Thymus (tissue), 11 donors: ENCODE results near the gene ZFYVE28. TPM values are rescaled to one million over a fixed set of nuclear protein-coding genes. Genes with fewer than 3 reads are reported as not detected.

Experiments used
- DNase-seq, 9 donors: peaks; one replicate each; pipeline ENCODE4 v3.0.0-alpha.2; 2013; ENCODE audit warnings: low spot score in 9 of 9, low read depth in 6 of 9, missing footprints in 1 of 9
- H3K27ac ChIP-seq, 2 donors: one replicate each; pipeline ENCODE4 v1.5.1; 2013; ENCODE audit warnings: control low read depth in 1 of 2, low read depth in 1 of 2, low read length in 1 of 2, mild to moderate bottlenecking in 1 of 2, moderate library complexity in 1 of 2
- H3K27me3 ChIP-seq, 2 donors: one replicate each; pipeline ENCODE4 v1.5.1; 2013; ENCODE audit warnings: low read length in 1 of 2; ENCODE audit not compliant: control insufficient read depth in 2 of 2, insufficient read depth in 1 of 2
- H3K36me3 ChIP-seq, 2 donors: one replicate each; pipeline ENCODE4 v1.5.1; 2013; ENCODE audit warnings: low read length in 1 of 2, mild to moderate bottlenecking in 1 of 2, moderate library complexity in 1 of 2; ENCODE audit not compliant: control insufficient read depth in 2 of 2, insufficient read depth in 2 of 2
- H3K4me1 ChIP-seq, 2 donors: one replicate each; pipeline ENCODE4 v1.5.1; 2013; ENCODE audit warnings: low read length in 2 of 2; ENCODE audit not compliant: control insufficient read depth in 2 of 2, insufficient read depth in 2 of 2
- H3K4me3 ChIP-seq, 2 donors: one replicate each; pipeline ENCODE4 v1.5.1; 2013; ENCODE audit warnings: low read length in 2 of 2, control low read depth in 1 of 2, mild to moderate bottlenecking in 1 of 2
- H3K9me3 ChIP-seq, 2 donors: one replicate each; pipeline ENCODE4 v1.5.1; 2013; ENCODE audit warnings: low read length in 1 of 2, mild to moderate bottlenecking in 1 of 2; ENCODE audit not compliant: control insufficient read depth in 2 of 2, insufficient read depth in 1 of 2
- WGBS: extraction: QIAGEN DNeasy Blood & Tissue Kit; methylation state at CpG from one replicate; pipeline ENCODE4 v1.1.7; 2013; 5-methylcytosine and 5-hydroxymethylcytosine counted together
- polyA plus RNA-seq: library from polyadenylated mRNA; stranded (reverse); fragments of 200-250 nt; gene quantifications from one replicate; pipeline ENCODE4 v1.2.3, GENCODE V29; 2013
- total RNA-seq: library from RNA; stranded (reverse); fragments of 120-200 nt; gene quantifications from one replicate; pipeline ENCODE4 v1.2.4, GENCODE V29; 2013
- donor health status: healthy.

The ZFYVE28 gene
- total and polyA plus RNA-seq, 2 donors, result 2.8 to 7.8 TPM

DNA sequence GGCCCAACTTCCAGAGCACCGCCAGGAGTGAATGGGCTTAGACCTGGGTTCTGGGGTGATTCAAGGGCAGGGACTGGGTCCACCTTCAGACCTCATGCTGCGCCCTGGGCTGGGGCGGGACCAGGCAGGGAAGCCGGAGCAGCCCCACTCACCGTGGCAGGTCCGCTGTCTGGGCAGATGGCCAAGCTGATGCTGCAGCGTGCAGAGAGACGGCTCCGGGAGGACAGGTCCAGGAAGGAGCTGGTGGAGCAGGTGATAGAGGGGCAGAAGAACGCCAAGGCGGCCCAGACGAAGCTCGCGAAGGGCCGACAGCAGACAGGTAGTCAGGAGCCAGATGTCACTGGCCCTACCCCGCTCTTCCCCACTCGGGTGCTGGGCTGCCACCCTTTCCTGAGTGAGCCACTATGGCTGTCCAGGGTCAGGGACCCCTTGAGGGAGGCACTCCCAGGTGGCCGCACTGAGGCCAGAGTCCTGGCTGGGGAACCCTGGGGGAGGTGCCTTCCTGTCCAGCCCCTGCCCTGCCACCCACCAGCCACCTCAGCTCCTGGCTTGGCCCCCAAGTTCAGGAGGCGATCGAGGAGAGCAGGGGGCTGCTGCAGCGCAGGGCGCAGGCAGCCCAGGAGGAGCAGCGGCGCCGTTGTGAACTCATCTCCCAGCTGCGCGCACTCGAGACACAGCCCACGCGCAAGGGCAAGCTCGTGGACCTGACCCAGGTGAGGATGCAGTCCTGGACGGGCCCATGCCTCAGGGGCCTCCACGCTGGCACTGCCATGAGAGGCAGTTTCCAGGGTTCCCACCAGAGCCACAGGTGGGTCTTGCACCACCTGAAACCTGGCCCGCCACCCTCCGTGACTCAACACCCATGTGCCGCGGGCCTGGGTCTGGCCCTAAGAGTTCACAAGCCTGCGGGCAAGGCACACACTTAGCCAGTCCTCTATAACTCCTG is 40.4 kb upstream of the ZFYVE28 start:
- Histone ChIP-seq H3K36me3 (no peaks in the 10 kb centered on the region), H3K27me3 (peaks cover 3 to 42% of the 10 kb centered on the region in 2 donors), H3K27ac (no peak overlapping the region), H3K9me3 (peaks cover 0 to 5% of the 10 kb centered on the region in 2 donors), H3K4me1 (peaks cover 8 to 10% of the 10 kb centered on the region in 2 donors), H3K4me3 (no peak overlapping the region)
- no peak for DNase-seq
- 94% methylated on average over 38 of the region's 38 CpGs for WGBS

DNA sequence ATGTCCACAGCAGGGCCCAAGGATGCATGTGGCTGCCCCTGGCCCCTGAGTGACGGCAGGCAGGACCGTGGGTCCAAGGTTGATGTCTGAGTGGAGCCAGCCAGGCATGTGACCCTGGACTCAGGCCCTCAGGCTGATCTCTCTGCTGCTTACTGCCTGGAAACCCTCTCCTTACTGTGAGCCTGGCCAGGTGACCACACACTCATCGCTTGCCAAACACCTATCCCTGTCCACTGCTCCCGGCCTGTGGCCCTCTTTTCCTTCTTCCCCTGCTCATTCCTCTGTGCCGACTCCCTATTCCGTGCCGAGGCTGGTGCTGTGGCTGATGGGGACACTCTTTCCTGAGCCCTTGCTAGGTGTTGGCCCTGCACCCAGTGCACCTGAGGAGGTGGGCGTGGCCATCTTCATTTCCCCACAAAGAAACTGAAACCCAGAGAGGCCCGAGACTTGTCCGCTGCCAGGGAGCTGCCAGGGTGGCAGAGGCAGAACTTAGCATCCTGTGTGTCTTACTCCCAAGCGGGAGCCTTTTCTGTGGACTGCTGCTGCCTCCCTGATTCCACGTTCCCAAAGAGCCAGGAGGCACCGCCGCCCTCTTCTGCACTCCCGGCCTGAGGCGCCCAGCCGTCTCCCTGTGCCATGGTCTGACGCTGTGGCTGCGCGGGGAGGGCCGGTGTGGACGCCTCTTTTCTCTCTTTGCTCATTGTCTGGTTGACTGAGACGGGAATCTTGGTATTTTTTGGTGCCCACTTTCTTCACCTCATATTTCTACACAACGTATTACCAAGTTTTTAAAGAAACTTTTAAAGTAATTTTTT is 39.2 kb upstream of the ZFYVE28 start:
- H3K4me1 ChIP-seq, result peaks cover 3 to 4% of the 10 kb centered on the region in 2 donors
- no peaks in the 10 kb centered on the region for H3K36me3 ChIP-seq
- WGBS, result 95% methylated on average over 24 of the region's 24 CpGs
- no peak overlapping the region for H3K27ac ChIP-seq
- DNase-seq, result no peak
- no peaks in the 10 kb centered on the region for H3K9me3 ChIP-seq
- H3K27me3 ChIP-seq, result peaks cover 0 to 31% of the 10 kb centered on the region in 2 donors
- H3K4me3 ChIP-seq, result no peak overlapping the region

- DNase-seq, result no peak
- peaks cover 0 to 1% of the 10 kb centered on the region in 2 donors for H3K9me3 ChIP-seq
- 93% methylated on average over 25 of the region's 25 CpGs for WGBS
- H3K27me3 ChIP-seq, result peaks cover 0 to 6% of the 10 kb centered on the region in 2 donors
- H3K36me3 ChIP-seq, result no peaks in the 10 kb centered on the region
- no peak overlapping the region for H3K27ac ChIP-seq
- H3K4me3 ChIP-seq, result no peak overlapping the region
- no peaks in the 10 kb centered on the region for H3K4me1 ChIP-seq
Observed at GRCh38 chr4:2451821-2452785, 33.7 kb upstream of the ZFYVE28 start.

- WGBS, result 93% methylated on average over 10 of the region's 10 CpGs
- H3K4me3 ChIP-seq, result no peak overlapping the region
- DNase-seq, result no peak
- no peak overlapping the region for H3K27ac ChIP-seq
- no peaks in the 10 kb centered on the region for H3K4me1 ChIP-seq
- no peaks in the 10 kb centered on the region for H3K36me3 ChIP-seq
- H3K27me3 ChIP-seq, result peaks cover 0 to 6% of the 10 kb centered on the region in 2 donors
- H3K9me3 ChIP-seq, result peaks cover 0 to 1% of the 10 kb centered on the region in 2 donors
Observed at GRCh38 chr4:2451036-2451520, 32.6 kb upstream of the ZFYVE28 start.

DNA sequence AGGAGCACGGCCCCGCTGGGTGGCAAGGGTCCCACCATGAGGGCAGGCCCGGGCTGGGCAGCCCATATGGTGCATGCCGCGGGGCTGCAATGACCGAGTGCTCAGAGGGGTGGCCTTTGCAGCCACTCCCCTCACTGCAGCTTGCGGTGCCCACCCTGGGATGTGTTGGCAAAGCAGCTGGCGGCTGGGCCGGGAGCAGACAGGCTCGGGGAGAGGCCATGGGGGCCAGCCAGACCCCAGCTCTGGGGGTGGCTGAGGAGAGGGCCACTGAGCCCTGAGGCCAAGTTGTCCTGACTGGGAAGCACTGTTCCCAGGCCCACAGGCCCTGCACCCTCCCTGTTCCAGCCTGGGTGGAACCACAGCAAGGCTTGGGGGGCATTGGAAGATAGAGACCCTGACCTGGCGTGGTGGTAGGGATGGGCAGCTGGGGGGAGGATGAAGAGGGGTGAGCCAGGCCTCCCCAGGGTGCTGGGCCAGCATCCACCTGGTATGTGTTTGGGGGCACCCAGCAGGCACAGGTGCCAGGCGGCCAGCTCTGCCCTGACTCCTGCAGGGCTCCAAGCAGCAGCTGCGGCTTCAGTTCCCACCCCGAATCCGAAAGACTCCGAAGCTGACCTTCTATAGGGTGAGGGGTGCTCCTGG is 32.1 kb upstream of the ZFYVE28 start:
- H3K4me3 ChIP-seq, result no peak overlapping the region
- 94% methylated on average over 16 of the region's 16 CpGs for WGBS
- H3K36me3 ChIP-seq, result no peaks in the 10 kb centered on the region
- H3K4me1 ChIP-seq, result no peaks in the 10 kb centered on the region
- DNase-seq, result no peak
- H3K27me3 ChIP-seq, result peaks cover 0 to 6% of the 10 kb centered on the region in 2 donors
- H3K9me3 ChIP-seq, result peaks cover 0 to 1% of the 10 kb centered on the region in 2 donors
- H3K27ac ChIP-seq, result no peak overlapping the region

DNA sequence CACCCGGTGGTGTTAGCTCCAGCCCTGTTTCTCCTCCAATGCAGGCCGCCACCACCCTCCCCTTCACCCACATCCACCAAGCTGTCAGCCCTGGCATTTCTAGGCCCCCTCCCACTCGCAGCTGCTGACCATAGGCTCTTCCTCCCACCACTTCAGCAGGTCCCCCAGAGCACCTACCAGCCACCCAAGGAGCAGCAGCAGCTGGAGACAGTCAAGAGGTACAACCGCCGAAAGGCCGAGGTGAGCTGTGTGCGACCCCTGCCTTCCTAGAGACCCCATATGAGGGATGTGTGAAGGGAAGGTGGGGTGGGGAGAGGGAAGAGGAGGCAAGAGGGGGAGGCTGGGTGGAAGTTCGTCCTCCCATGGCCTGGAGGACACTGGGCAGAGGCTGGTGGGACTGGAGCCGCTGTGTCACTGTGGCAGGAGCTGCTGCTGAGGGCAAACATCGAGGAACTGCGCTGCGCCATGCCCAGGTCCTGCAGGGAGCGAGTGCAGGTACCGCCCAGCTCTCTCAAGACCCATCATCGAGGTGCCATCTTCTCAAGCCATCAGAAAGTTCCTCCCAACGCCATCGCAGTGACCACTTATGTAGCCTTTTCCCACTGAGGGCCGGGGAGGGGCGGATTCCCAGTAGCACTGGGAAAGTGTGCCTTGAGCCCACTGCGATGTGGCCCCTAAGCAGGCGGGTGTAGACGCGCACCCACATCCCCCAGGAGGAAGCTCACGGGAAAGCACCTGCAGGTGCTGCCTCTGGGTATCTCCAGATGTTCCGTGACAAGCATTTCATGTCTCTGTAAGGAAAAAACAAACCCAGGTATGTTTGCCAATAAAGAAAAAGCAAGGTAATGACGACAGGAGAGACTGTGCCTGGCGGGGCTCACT is 31.3 kb upstream of the ZFYVE28 start:
- Histone ChIP-seq H3K4me3 (no peak overlapping the region), H3K27ac (no peak overlapping the region), H3K9me3 (peaks cover 0 to 1% of the 10 kb centered on the region in 2 donors), H3K27me3 (peaks cover 0 to 6% of the 10 kb centered on the region in 2 donors), H3K36me3 (no peaks in the 10 kb centered on the region), H3K4me1 (no peaks in the 10 kb centered on the region)
- no peak for DNase-seq
- 93% methylated on average over 27 of the region's 27 CpGs for WGBS

GRCh38 chr4:2449051-2449450 is 30.6 kb upstream of the ZFYVE28 start:
- 98% methylated on average over 11 of the region's 11 CpGs for WGBS
- no peak for DNase-seq
- peaks cover 0 to 1% of the 10 kb centered on the region in 2 donors for H3K9me3 ChIP-seq
- peaks cover 0 to 6% of the 10 kb centered on the region in 2 donors for H3K27me3 ChIP-seq
- H3K36me3 ChIP-seq, result no peaks in the 10 kb centered on the region
- H3K27ac ChIP-seq, result no peak overlapping the region
- no peak overlapping the region for H3K4me3 ChIP-seq
- no peaks in the 10 kb centered on the region for H3K4me1 ChIP-seq
